Activated naive CD8-positive, alpha-beta T cell treated with anti-CD3 and anti-CD28 coated beads, Interleukin-2, amount 50 U/mL, for 24 hours (primary cell): Measurements from ENCODE around the gene TDRD1.

Source experiments
- ATAC-seq: fragments of 150-1000 bp; cut with Tn5 transposase; one replicate; pipeline ENCODE4 v1.10.0; 2021
- DNase-seq: peaks from one replicate; pipeline ENCODE4 v3.0.0; 2021
- H3K27ac Mint-ChIP-seq: one replicate; pipeline ENCODE4 v1.8.0; 2021; ENCODE audit warnings: mild to moderate bottlenecking, mixed read lengths
- H3K27me3 Mint-ChIP-seq: one replicate; pipeline ENCODE4 v1.8.0; 2021; ENCODE audit warnings: mixed read lengths
- H3K36me3 Mint-ChIP-seq: one replicate; pipeline ENCODE4 v1.8.0; 2021; ENCODE audit warnings: low read depth, mixed read lengths
- H3K4me1 Mint-ChIP-seq: one replicate; pipeline ENCODE4 v1.8.0; 2021; ENCODE audit warnings: mixed read lengths
- H3K4me3 Mint-ChIP-seq: one replicate; pipeline ENCODE4 v1.8.0; 2021; ENCODE audit warnings: mild to moderate bottlenecking, moderate library complexity, mixed read lengths
- H3K9me3 Mint-ChIP-seq: one replicate; pipeline ENCODE4 v1.8.0; 2021; ENCODE audit warnings: mixed read lengths

The TDRD1 gene

DNA sequence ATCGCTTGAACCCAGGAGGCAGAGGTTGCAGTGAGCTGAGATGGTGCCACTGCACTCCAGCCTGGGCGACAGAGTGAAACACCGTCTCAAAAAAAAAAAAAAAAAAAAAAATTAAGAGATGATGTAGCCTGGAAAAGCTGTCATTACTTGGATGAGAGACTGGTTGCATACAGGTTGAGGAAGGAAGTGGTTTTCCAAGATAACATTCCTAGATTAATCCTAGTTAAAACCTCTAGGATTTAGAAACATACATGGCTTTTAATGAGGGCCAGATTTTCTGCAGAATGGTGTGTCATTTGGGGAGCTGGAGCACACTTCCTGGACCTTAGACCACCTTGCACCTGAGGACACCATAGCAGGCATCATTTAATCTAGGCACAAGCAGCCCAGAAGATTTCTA is 77.7 kb downstream of the TDRD1 start:
- Mint-ChIP-seq H3K4me1 (peaks cover 9% of the 10 kb centered on the region), H3K27me3 (no peaks in the 10 kb centered on the region), H3K4me3 (no peak overlapping the region), H3K27ac (no peak overlapping the region), H3K9me3 (no peaks in the 10 kb centered on the region), H3K36me3 (no peaks in the 10 kb centered on the region)
- no peak for DNase-seq
- no peak for ATAC-seq

GRCh38 chr10:114257498-114257897 is 78.3 kb downstream of the TDRD1 start:
- DNase-seq (no peak), ATAC-seq (no peak)
- H3K27ac Mint-ChIP-seq: no peak overlapping the region
- H3K4me1 Mint-ChIP-seq: peaks cover 9% of the 10 kb centered on the region
- no peaks in the 10 kb centered on the region for H3K36me3 Mint-ChIP-seq
- H3K27me3 Mint-ChIP-seq: no peaks in the 10 kb centered on the region
- H3K4me3 Mint-ChIP-seq: no peak overlapping the region
- no peaks in the 10 kb centered on the region for H3K9me3 Mint-ChIP-seq

DNA sequence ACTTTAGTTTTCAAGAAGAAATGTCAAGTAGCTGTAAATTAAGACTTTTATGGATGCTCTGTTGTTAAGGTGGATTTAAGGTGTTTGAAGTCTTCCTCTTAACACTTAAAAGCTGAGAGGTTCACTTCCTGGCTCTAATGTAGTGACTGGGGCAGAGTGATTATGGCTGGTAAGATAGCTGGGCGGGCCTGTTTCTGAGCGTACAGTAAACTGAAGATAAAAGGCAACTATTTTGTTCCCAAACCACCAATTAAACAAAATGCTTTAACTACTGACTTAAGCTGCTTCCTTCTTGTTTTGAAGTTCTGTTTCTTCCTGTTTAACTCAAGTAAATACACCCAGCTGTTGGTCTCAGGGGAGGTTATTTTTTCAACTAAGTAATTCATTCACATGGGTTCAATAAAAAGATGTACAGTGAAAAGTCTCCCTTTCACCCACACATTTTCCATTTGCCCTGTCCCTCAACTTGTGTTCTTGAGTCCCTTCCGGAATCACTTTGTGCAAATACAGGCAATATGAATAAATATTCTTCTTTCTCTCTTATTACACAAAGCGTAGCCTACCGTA is 79.2 kb downstream of the TDRD1 start:
- H3K36me3 Mint-ChIP-seq: no peaks in the 10 kb centered on the region
- DNase-seq: no peak
- no peaks in the 10 kb centered on the region for H3K27me3 Mint-ChIP-seq
- ATAC-seq: no peak
- H3K4me1 Mint-ChIP-seq: peaks cover 9% of the 10 kb centered on the region
- H3K27ac Mint-ChIP-seq: no peak overlapping the region
- no peaks in the 10 kb centered on the region for H3K9me3 Mint-ChIP-seq
- no peak overlapping the region for H3K4me3 Mint-ChIP-seq

GRCh38 chr10:114259824-114260223 is 80.7 kb downstream of the TDRD1 start:
- Mint-ChIP-seq H3K27ac (no peak overlapping the region), H3K36me3 (no peaks in the 10 kb centered on the region), H3K9me3 (no peaks in the 10 kb centered on the region), H3K4me1 (peaks cover 9% of the 10 kb centered on the region), H3K4me3 (no peak overlapping the region), H3K27me3 (no peaks in the 10 kb centered on the region)
- ATAC-seq (no peak), DNase-seq (no peak)

- Mint-ChIP-seq H3K4me1 (peaks cover 9% of the 10 kb centered on the region), H3K27ac (no peak overlapping the region), H3K27me3 (no peaks in the 10 kb centered on the region), H3K9me3 (no peaks in the 10 kb centered on the region), H3K36me3 (no peaks in the 10 kb centered on the region), H3K4me3 (no peak overlapping the region)
- ATAC-seq (no peak), DNase-seq (no peak)
Measured at GRCh38 chr10:114260366-114260765, 81.2 kb downstream of the TDRD1 start.

DNA sequence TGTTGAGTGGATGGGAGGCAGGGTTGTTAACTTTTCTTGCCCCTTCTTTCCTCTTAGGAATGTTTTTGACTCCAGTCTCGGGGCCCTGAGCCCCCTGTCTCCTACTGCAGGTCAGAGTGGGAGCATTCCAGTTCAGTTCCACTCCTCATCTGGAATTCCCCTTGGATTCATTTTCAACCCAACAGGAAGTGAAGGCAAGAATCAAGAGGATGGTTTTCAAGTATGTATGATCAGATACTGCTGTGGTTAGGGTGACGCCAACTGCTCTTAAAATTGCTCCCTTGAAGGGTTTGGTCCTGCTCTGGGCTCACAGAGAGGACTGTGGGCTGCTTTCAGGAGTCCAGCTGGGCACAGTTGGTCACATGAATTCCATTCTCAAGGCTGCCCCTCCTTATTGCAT is 81.9 kb downstream of the TDRD1 start:
- H3K4me1 Mint-ChIP-seq: peaks cover 9% of the 10 kb centered on the region
- DNase-seq (no peak), ATAC-seq (no peak)
- H3K27me3 Mint-ChIP-seq: no peaks in the 10 kb centered on the region
- H3K27ac Mint-ChIP-seq: no peak overlapping the region
- no peak overlapping the region for H3K4me3 Mint-ChIP-seq
- H3K36me3 Mint-ChIP-seq: no peaks in the 10 kb centered on the region
- no peaks in the 10 kb centered on the region for H3K9me3 Mint-ChIP-seq

DNA sequence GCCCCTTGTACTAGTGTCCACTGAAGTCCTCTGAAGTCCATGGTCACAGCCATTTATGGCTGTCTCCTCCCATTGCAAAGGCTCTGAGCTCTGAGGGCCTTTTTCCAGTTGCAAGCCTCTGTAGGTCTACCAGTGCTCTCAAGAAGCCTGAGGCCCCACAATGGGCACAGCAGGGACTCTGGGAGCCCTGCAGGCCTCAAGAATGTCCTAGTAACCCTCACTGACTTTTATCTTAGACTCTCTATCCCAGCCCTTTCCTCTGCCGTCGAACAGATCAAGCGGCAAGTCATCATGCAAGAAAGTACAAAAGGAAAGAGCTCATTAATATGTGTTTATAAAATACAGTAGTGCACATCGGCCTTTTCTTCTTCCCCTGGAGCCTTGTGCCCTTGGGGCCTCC is 83.3 kb downstream of the TDRD1 start:
- Mint-ChIP-seq H3K27ac (no peak overlapping the region), H3K36me3 (no peaks in the 10 kb centered on the region), H3K9me3 (no peaks in the 10 kb centered on the region), H3K4me3 (no peak overlapping the region), H3K27me3 (no peaks in the 10 kb centered on the region), H3K4me1 (peaks cover 9% of the 10 kb centered on the region)
- no peak for ATAC-seq
- DNase-seq: no peak

GRCh38 chr10:114265392-114266053 is 86.4 kb downstream of the TDRD1 start:
- ATAC-seq: no peak
- Mint-ChIP-seq H3K4me1 (peaks cover 5% of the 10 kb centered on the region), H3K4me3 (no peak overlapping the region), H3K9me3 (no peaks in the 10 kb centered on the region), H3K36me3 (no peaks in the 10 kb centered on the region), H3K27ac (no peak overlapping the region), H3K27me3 (no peaks in the 10 kb centered on the region)
- no peak for DNase-seq

DNA sequence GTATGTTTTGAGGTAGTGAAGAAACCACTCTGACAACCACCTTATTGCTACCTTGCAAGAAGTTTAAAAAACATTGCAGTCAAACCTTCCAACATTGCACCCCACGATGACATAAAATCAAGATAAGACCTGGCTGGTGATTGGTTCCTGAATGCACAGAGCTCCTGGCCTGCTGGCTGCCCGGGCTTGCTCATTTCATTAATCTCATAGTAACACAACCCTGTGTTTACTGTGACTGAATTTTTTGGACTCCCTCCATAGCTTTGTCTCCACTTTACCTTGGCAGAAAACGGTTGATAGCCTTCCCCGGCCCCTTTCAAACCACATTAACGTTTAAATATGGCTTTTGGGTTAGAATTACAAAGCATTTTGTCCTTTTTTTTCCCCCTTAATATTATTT is 87.4 kb downstream of the TDRD1 start:
- no peaks in the 10 kb centered on the region for H3K36me3 Mint-ChIP-seq
- H3K4me3 Mint-ChIP-seq: no peak overlapping the region
- no peak overlapping the region for H3K27ac Mint-ChIP-seq
- H3K4me1 Mint-ChIP-seq: no peaks in the 10 kb centered on the region
- no peaks in the 10 kb centered on the region for H3K9me3 Mint-ChIP-seq
- no peak for DNase-seq
- H3K27me3 Mint-ChIP-seq: no peaks in the 10 kb centered on the region
- no peak for ATAC-seq

DNA sequence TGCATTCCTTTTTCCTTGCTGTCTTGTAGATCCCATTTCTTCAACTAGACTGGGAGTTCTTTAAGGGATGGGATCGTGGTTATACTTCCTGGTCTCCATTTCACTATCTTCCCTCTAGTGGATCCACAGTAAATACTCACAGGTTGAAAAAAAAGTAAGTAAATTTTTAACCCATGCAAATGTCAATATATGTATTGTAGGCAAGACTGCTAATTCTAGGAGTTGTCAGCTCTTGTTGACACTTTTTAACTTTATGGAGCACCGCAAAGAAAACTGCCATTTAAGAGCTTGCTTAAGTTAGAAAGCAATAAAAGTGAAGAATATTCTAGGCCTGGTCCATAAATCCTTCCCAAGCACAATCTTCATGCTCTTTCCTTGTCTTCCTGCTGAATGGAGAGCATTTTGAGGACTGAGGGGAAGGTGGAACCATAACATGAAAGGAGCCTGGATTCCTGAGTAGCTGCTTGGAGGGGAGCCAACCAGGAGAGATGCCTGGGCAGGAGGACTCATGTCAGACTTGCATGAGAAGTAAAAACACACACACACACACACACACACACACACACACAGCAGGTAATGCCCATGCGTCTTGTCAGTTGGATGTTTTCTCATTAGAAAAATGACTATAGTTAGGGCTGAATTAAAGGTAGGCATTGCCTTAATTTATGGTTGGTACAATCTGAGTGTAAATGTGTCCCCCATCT is 92.1 kb downstream of the TDRD1 start:
- Mint-ChIP-seq H3K27me3 (peaks cover 6% of the 10 kb centered on the region), H3K4me3 (no peak overlapping the region), H3K36me3 (no peaks in the 10 kb centered on the region), H3K4me1 (no peaks in the 10 kb centered on the region), H3K9me3 (no peaks in the 10 kb centered on the region), H3K27ac (no peak overlapping the region)
- DNase-seq: no peak
- no peak for ATAC-seq

DNA sequence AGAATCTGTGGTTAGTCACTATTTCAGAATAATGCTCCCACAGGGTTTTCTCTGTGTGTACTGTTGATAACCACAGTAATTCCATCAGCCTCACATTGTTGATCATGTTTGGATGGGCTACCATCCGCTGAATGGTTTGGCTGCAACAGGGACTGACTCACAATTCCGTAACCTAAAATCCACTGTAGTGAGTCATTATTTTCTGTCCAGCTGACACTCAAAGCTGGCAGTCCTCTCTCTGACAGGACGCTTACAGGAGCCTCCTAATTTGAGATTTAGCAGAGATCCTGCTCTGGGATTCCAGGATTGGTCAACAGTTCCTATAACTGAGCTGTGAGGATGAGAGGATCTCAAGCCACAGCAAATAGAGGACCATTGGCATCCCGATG is 92.6 kb downstream of the TDRD1 start:
- Mint-ChIP-seq H3K4me3 (no peak overlapping the region), H3K27me3 (peaks cover 6% of the 10 kb centered on the region), H3K36me3 (no peaks in the 10 kb centered on the region), H3K9me3 (no peaks in the 10 kb centered on the region), H3K4me1 (no peaks in the 10 kb centered on the region), H3K27ac (no peak overlapping the region)
- no peak for ATAC-seq
- DNase-seq: no peak

- H3K9me3 Mint-ChIP-seq: no peaks in the 10 kb centered on the region
- no peak for ATAC-seq
- H3K36me3 Mint-ChIP-seq: no peaks in the 10 kb centered on the region
- no peaks in the 10 kb centered on the region for H3K4me1 Mint-ChIP-seq
- no peak overlapping the region for H3K4me3 Mint-ChIP-seq
- peaks cover 6% of the 10 kb centered on the region for H3K27me3 Mint-ChIP-seq
- DNase-seq: no peak
- H3K27ac Mint-ChIP-seq: no peak overlapping the region
Measured at GRCh38 chr10:114272696-114273095, 93.5 kb downstream of the TDRD1 start.

- Mint-ChIP-seq H3K4me3 (no peak overlapping the region), H3K4me1 (no peaks in the 10 kb centered on the region), H3K27me3 (peaks cover 6% of the 10 kb centered on the region), H3K36me3 (no peaks in the 10 kb centered on the region), H3K9me3 (no peaks in the 10 kb centered on the region), H3K27ac (no peak overlapping the region)
- DNase-seq: no peak
- no peak for ATAC-seq
Measured at GRCh38 chr10:114273910-114274309, 94.8 kb downstream of the TDRD1 start.

GRCh38 chr10:114274616-114275453 is 95.7 kb downstream of the TDRD1 start:
- Mint-ChIP-seq H3K4me3 (no peak overlapping the region), H3K36me3 (no peaks in the 10 kb centered on the region), H3K9me3 (no peaks in the 10 kb centered on the region), H3K27ac (no peak overlapping the region), H3K4me1 (no peaks in the 10 kb centered on the region), H3K27me3 (peaks cover 6% of the 10 kb centered on the region)
- DNase-seq: no peak
- ATAC-seq: no peak

DNA sequence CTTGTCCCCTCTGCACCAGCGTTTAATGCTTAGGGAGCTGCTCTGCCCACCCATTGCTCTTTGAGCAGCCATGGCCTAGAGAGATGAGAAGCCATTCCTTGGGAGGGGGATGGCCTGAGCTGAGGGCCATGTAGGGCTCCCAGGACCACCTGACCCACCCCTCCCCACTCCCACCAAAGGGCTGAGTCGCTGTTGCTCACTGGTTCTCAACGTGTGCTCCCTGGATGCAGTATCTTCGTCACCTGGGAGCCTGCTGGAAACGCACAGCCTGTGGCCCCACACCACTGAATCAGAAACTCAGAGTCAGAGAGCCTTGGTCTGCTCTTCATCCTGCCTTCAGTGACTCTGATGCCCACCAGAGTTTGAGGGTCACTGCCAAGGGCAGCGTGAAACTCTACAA is 96.9 kb downstream of the TDRD1 start:
- no peak overlapping the region for H3K27ac Mint-ChIP-seq
- H3K4me1 Mint-ChIP-seq: no peaks in the 10 kb centered on the region
- no peak overlapping the region for H3K4me3 Mint-ChIP-seq
- DNase-seq (no peak), ATAC-seq (no peak)
- no peaks in the 10 kb centered on the region for H3K9me3 Mint-ChIP-seq
- peaks cover 6% of the 10 kb centered on the region for H3K27me3 Mint-ChIP-seq
- H3K36me3 Mint-ChIP-seq: no peaks in the 10 kb centered on the region
